H1 (cell line): Measurements from ENCODE around the gene XPO5. TPM values are rescaled to one million over a fixed set of nuclear protein-coding genes. Genes with fewer than 3 reads are reported as not detected.

Source experiments
- CTCF ChIA-PET: fragments of 300-600 bp; sonication (Branson Sonifier 250); formaldehyde crosslinking; loops from one replicate; lab custom pipeline; 2021; ENCODE audit not compliant: partially characterized antibody; lab: Charles Lee
- POLR2A ChIA-PET: fragments of 300-600 bp; sonication (Branson Sonifier 250); formaldehyde crosslinking; loops from one replicate; lab custom pipeline; 2021; ENCODE audit warnings: inconsistent platforms; ENCODE audit not compliant: partially characterized antibody; lab: Charles Lee
- DNase-seq, 2 experiments: peaks; one replicate each; pipeline versions ENCODE4 v3.0.0 to v3.0.0-alpha.2; 2010 to 2022; ENCODE audit warnings: low spot score in 2 of 2, low read depth in 1 of 2, mixed read lengths in 1 of 2
- FAIRE-seq: peaks from 2 replicates; lab custom pipeline; 2011; peaks lifted over from hg19 to GRCh38; lab: Jason Lieb, UNC
- H2AFZ ChIP-seq: 2 replicates; pipeline ENCODE4 v1.8.1; 2012; ENCODE audit warnings: low read length, inconsistent platforms
- H2AK5ac ChIP-seq: 2 replicates; pipeline ENCODE4 v1.6.1; 2013; ENCODE audit warnings: low read depth, low read length
- H2BK120ac ChIP-seq: replicated peaks from 2 replicates; pipeline ENCODE3; 2013; ENCODE audit warnings: low read depth, low read length, inconsistent platforms
- H2BK12ac ChIP-seq: 2 replicates; pipeline ENCODE4 v1.6.1; 2013; ENCODE audit warnings: low read depth, low read length
- H2BK15ac ChIP-seq: 2 replicates; pipeline ENCODE4 v1.6.1; 2013; ENCODE audit warnings: low read length
- H2BK20ac ChIP-seq: 2 replicates; pipeline ENCODE4 v1.6.1; 2013; ENCODE audit warnings: low read length
- H2BK5ac ChIP-seq: 2 replicates; pipeline ENCODE4 v1.6.1; 2013; ENCODE audit warnings: low read depth, low read length
- H3K14ac ChIP-seq: 2 replicates; pipeline ENCODE4 v1.6.1; 2013; ENCODE audit warnings: inconsistent platforms; ENCODE audit not compliant: insufficient read length
- H3K18ac ChIP-seq: 2 replicates; pipeline ENCODE4 v1.6.1; 2013; ENCODE audit warnings: low read length; ENCODE audit errors: extremely low read depth
- H3K23ac ChIP-seq: 2 replicates; pipeline ENCODE4 v1.6.1; 2013; ENCODE audit warnings: inconsistent platforms; ENCODE audit not compliant: insufficient read length
- H3K23me2 ChIP-seq: 2 replicates; pipeline ENCODE4 v1.6.1; 2013; ENCODE audit warnings: low read depth, low read length
- H3K27ac ChIP-seq: 2 replicates; pipeline ENCODE4 v1.6.1; 2011; ENCODE audit warnings: low read depth, low read length, inconsistent platforms
- H3K27me3 ChIP-seq, 4 experiments: replicated peaks in 1 of 4; 1 replicate in 1 of 4; 2 replicates in 3 of 4; pipeline versions ENCODE4 v1.6.1 to v1.8.1; 2011 to 2013; ENCODE audit warnings: low read length in 3 of 4, mild to moderate bottlenecking in 3 of 4, inconsistent platforms in 2 of 4, mixed read lengths in 2 of 4, moderate library complexity in 1 of 4; ENCODE audit not compliant: control insufficient read depth in 3 of 4, insufficient read depth in 3 of 4; ENCODE audit errors: extremely low read depth in 1 of 4
- H3K36me3 ChIP-seq, 4 experiments: 2 replicates each; pipeline versions ENCODE4 v1.6.1 to v1.8.1; 2011 to 2013; ENCODE audit warnings: mild to moderate bottlenecking in 4 of 4, low read length in 3 of 4, moderate library complexity in 2 of 4, control low read depth in 1 of 4, inconsistent platforms in 1 of 4; ENCODE audit not compliant: insufficient read depth in 4 of 4, control insufficient read depth in 2 of 4
- H3K4ac ChIP-seq: replicated peaks from 2 replicates; pipeline ENCODE3; 2013; ENCODE audit warnings: low read length, low read depth, mixed read lengths, inconsistent platforms; ENCODE audit not compliant: insufficient read length
- H3K4me1 ChIP-seq, 4 experiments: replicated peaks in 1 of 4; 1 replicate in 1 of 4; 2 replicates in 3 of 4; pipeline versions ENCODE4 v1.6.1 to v1.8.1; 2011 to 2013; ENCODE audit warnings: low read length in 3 of 4, inconsistent platforms in 2 of 4, mixed read lengths in 1 of 4; ENCODE audit not compliant: insufficient read depth in 4 of 4, control insufficient read depth in 3 of 4
- H3K4me2 ChIP-seq, 2 experiments: 2 replicates each; pipeline versions ENCODE4 v1.6.1 to v1.8.1; 2011 to 2013; ENCODE audit warnings: low read depth in 2 of 2, low read length in 2 of 2, control low read depth in 1 of 2, inconsistent platforms in 1 of 2, mild to moderate bottlenecking in 1 of 2; ENCODE audit not compliant: insufficient read depth in 1 of 2
- H3K4me3 ChIP-seq, 4 experiments: fragments of 200-600, 300-600 bp in 1 of 4; sonication (generic), shearing (Covaris generic), sonication (Bioruptor Twin) in 1 of 4; 2 replicates each; pipeline versions ENCODE4 v1.5.1 to v1.8.1; 2011 to 2016; ENCODE audit warnings: low read length in 4 of 4, low read depth in 3 of 4, control low read depth in 2 of 4, inconsistent platforms in 2 of 4, mild to moderate bottlenecking in 2 of 4, mixed read lengths in 1 of 4, moderate library complexity in 1 of 4; ENCODE audit not compliant: insufficient read depth in 2 of 4; ENCODE audit errors: extremely low read depth in 1 of 4
- H3K56ac ChIP-seq: replicated peaks from 2 replicates; pipeline ENCODE3; 2013; ENCODE audit warnings: low read depth, mild to moderate bottlenecking, mixed read lengths, low read length, inconsistent platforms; ENCODE audit not compliant: insufficient read length
- H3K79me1 ChIP-seq: 2 replicates; pipeline ENCODE4 v1.6.1; 2013; ENCODE audit warnings: low read depth, low read length, control low read depth
- H3K79me2 ChIP-seq, 2 experiments: 2 replicates each; pipeline versions ENCODE4 v1.6.1 to v1.8.1; 2012 to 2013; ENCODE audit warnings: low read length in 2 of 2, mild to moderate bottlenecking in 2 of 2, inconsistent platforms in 1 of 2; ENCODE audit not compliant: insufficient read depth in 2 of 2, control insufficient read depth in 1 of 2
- H3K9ac ChIP-seq, 4 experiments: replicated peaks in 1 of 4; 1 replicate in 1 of 4; 2 replicates in 3 of 4; pipeline versions ENCODE4 v1.6.1 to v1.8.1; 2011 to 2013; ENCODE audit warnings: low read depth in 3 of 4, low read length in 3 of 4, control low read depth in 2 of 4, mild to moderate bottlenecking in 2 of 4, moderate library complexity in 2 of 4, inconsistent platforms in 1 of 4; ENCODE audit errors: extremely low read depth in 1 of 4
- H3K9me3 ChIP-seq, 2 experiments: 2 replicates each; pipeline versions ENCODE4 v1.6.1 to v1.8.1; 2012 to 2013; ENCODE audit warnings: mild to moderate bottlenecking in 2 of 2, moderate library complexity in 2 of 2, control low read depth in 1 of 2, inconsistent platforms in 1 of 2, low read depth in 1 of 2, low read length in 1 of 2, mixed read lengths in 1 of 2; ENCODE audit not compliant: insufficient read depth in 2 of 2
- H4K20me1 ChIP-seq, 2 experiments: replicated peaks in 1 of 2; 2 replicates each; pipeline versions ENCODE3 to v1.8.1; 2011 to 2013; ENCODE audit warnings: inconsistent platforms in 2 of 2, low read length in 2 of 2, mild to moderate bottlenecking in 1 of 2; ENCODE audit not compliant: insufficient read depth in 2 of 2, control insufficient read depth in 1 of 2
- H4K5ac ChIP-seq: 2 replicates; pipeline ENCODE4 v1.6.1; 2013; ENCODE audit warnings: low read length, low read depth, mixed read lengths, inconsistent platforms; ENCODE audit not compliant: insufficient read length
- H4K8ac ChIP-seq: 2 replicates; pipeline ENCODE4 v1.8.0; 2013; ENCODE audit warnings: mild to moderate bottlenecking, moderate library complexity, low read length, inconsistent platforms; ENCODE audit not compliant: insufficient read depth; ENCODE audit errors: extremely low read depth
- H4K91ac ChIP-seq: replicated peaks from 2 replicates; pipeline ENCODE3; 2013; ENCODE audit warnings: low read length, mixed read lengths, inconsistent platforms; ENCODE audit not compliant: insufficient read length
- JUN ChIP-seq: IDR thresholded peaks from 2 replicates; pipeline ENCODE4 v1.6.1; 2011; ENCODE audit warnings: low read depth, mild to moderate bottlenecking, improper control_type of control experiment, low read length
- KDM1A ChIP-seq: fragments of 200-600, 300-600 bp; sonication (generic); IDR thresholded peaks from 2 replicates; pipeline ENCODE4 v1.7.1; 2016; ENCODE audit warnings: mild to moderate bottlenecking, low read length, borderline replicate concordance
- WGBS, 2 experiments: shearing (Covaris generic) in 1 of 2; methylation state at CpG; one replicate each; pipeline versions ENCODE4 v1.1.6 to v1.1.7; 2013 to 2015; ENCODE audit warnings: low lambda C conversion rate in 2 of 2, mixed read lengths in 2 of 2, inconsistent platforms in 1 of 2, low coverage in 1 of 2, missing lambda C conversion rate in 1 of 2; ENCODE audit not compliant: insufficient replicate concordance in 2 of 2, insufficient coverage in 1 of 2, insufficient read length in 1 of 2; ENCODE audit errors: extremely low coverage in 1 of 2, missing lambda C conversion rate in 1 of 2; 5-methylcytosine and 5-hydroxymethylcytosine counted together
- polyA plus RNA-seq, 7 experiments: library from polyadenylated mRNA; depleted of rRNA in 3 of 7; stranded (reverse) in 5 of 7; unstranded in 2 of 7; fragments of >200 nt in 5 of 7; fragments of 200-250 nt in 2 of 7; gene quantifications; 1 replicate in 5 of 7; 2 replicates in 1 of 7; 4 replicates in 1 of 7; pipeline versions ENCODE4 v1.2.1 to v1.2.3, GENCODE V29; 2011 to 2013; ENCODE audit warnings: missing spikeins in 2 of 7, mixed read lengths in 2 of 7
- total RNA-seq: library from RNA; stranded (reverse); fragmentation: NEBNext Ultra II Directional; extraction: Animal tissue kit (Norgen Biotek cat#: 25700); gene quantifications from 2 replicates; pipeline ENCODE4 v1.2.1, GENCODE V29; 2021
- TF ChIP-seq, protein P1 (sequence below): IDR thresholded peaks from 2 replicates; pipeline ENCODE4 v1.6.1; 2012; ENCODE audit warnings: inconsistent platforms

The XPO5 gene
- total and polyA plus RNA-seq, 2 of the 8 experiments (the other 6 are each of a cell fraction or from before 2014, with no cell fraction given), result 80.6 to 95.7 TPM

DNA sequence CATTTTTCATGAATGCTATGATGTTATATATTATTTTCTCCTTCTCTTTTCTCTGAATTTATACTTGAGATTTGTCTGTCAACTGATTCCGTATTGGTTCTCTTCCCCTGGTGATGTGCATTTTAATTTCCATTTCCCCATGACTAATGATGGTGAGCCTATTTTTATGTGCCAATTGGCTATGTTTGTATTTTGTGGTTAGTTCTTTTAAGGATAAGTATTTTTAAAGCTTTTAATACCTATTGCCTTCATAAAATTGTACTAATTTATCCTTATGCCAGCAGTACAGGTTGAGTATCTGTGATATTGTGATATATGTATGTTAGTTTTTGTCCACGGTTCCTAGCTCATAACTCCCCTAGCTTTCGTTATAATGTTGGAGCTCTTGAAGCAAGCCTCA lies 2.9 kb upstream of the XPO5 start:
- WGBS, 2 experiments, result 87% methylated on average over 3 of the region's 3 CpGs; no CpG with 5 or more reads in 1 of the 2 experiments
- CTCF ChIA-PET, result no interaction called here
- Histone ChIP-seq H3K79me1 (peaks cover 2% of the 10 kb centered on the region), H2BK15ac (no peak overlapping the region), H2BK5ac (no peak overlapping the region), H3K27ac (no peak overlapping the region)
- TF ChIP-seq, protein P1, sequence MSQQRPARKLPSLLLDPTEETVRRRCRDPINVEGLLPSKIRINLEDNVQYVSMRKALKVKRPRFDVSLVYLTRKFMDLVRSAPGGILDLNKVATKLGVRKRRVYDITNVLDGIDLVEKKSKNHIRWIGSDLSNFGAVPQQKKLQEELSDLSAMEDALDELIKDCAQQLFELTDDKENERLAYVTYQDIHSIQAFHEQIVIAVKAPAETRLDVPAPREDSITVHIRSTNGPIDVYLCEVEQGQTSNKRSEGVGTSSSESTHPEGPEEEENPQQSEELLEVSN, result no peak
- TF ChIP-seq KDM1A (no peak), JUN (no peak)
- TF ChIP-seq, all 59 proteins: peak for 0
- H3K18ac ChIP-seq, result no peak overlapping the region
- H4K20me1 ChIP-seq, result peaks cover 0 to 4% of the 10 kb centered on the region in 2 experiments
- H4K5ac ChIP-seq, result no peak overlapping the region
- H4K91ac ChIP-seq, result no peak overlapping the region
- H3K4me2 ChIP-seq, result no peak overlapping the region
- H3K9me3 ChIP-seq, result no peaks in the 10 kb centered on the region
- H3K79me2 ChIP-seq, result peaks cover 5 to 49% of the 10 kb centered on the region in 2 experiments
- H2BK12ac ChIP-seq, result no peak overlapping the region
- no peak overlapping the region for H4K8ac ChIP-seq
- no peak overlapping the region for H3K9ac ChIP-seq
- H3K4me3 ChIP-seq, result no peak overlapping the region
- H2AK5ac ChIP-seq, result no peak overlapping the region
- DNase-seq (no peak), FAIRE-seq (no peak)
- POLR2A ChIA-PET, result no interaction called here
- no peak overlapping the region for H3K14ac ChIP-seq
- H3K4me1 ChIP-seq, result peaks cover 0 to 3% (median 0%) of the 10 kb centered on the region in 4 experiments; a peak in 2 of 7 replicates
- no peak overlapping the region for H3K56ac ChIP-seq
- no peaks in the 10 kb centered on the region for H3K27me3 ChIP-seq
- peaks cover 0 to 9% (median 3%) of the 10 kb centered on the region in 4 experiments; a peak in 4 of 8 replicates for H3K36me3 ChIP-seq
- H2BK120ac ChIP-seq, result no peak overlapping the region
- H3K4ac ChIP-seq, result no peak overlapping the region
- H3K23ac ChIP-seq, result no peak overlapping the region
- H2AFZ ChIP-seq, result no peak overlapping the region
- peaks cover 3% of the 10 kb centered on the region; the same call in 1 of the 2 replicates for H3K23me2 ChIP-seq
- no peak overlapping the region for H2BK20ac ChIP-seq
